Right renal cortex interstitium (tissue), 3 donors: ENCODE measurements around the gene ATP6V1G1. TPM values are rescaled to one million over a fixed set of nuclear protein-coding genes. Genes with fewer than 3 reads are reported as not detected.
A peak's percentile ranks its signal among the peaks of the same experiment; 100 is the strongest.

Source experiments
- DNase-seq, 3 donors: peaks; one replicate each; pipeline ENCODE4 v3.0.0-alpha.2; 2013; ENCODE audit warnings: low read depth in 3 of 3, low spot score in 2 of 3
- polyA plus RNA-seq, 3 donors: library from polyadenylated mRNA; unstranded; fragments of 120-200 nt; gene quantifications; one replicate each; pipeline ENCODE4 v1.2.1, GENCODE V29; 2013; ENCODE audit not compliant: insufficient read length in 3 of 3

ATP6V1G1 gene
- 100 to 1,000 TPM; 246 to 262 (median 260) TPM for polyA plus RNA-seq

DNA sequence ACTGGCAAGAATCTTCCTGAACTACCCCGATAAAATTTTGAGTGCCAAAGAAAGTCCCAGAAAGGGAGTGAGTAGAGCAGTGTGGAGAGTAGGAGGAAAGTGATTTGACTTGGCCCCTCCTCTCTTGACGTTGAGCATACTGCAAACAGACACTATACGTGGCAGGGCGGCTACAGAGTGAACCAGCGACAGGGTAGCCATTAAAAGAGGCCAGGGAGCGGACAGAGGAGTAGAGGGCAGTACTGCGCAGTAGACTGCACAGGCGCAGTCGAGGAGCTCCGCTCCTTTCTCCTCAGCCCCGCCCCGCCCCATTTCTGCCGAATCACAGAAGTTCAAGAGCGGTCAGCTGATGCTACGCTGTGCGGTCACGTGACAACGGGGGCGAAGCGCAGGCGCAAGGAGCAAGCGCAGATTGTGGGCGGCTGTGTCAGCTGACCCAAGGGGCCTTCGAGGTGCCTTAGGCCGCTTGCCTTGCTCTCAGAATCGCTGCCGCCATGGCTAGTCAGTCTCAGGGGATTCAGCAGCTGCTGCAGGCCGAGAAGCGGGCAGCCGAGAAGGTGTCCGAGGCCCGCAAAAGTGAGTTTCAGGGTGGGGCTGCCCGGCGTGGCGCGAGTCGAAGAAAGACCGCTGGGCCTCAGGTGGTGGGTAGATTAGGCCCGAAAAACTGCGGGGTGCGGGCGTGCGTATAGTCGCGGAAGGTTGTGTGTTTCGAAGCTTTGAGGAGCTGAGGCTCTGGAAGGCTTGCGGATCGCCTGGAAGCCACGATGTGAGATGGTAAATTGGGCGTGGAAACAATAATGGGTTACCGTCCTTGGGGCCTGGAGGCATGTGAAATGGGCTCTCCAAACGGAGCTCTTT lies at the start of gene ATP6V1G1:
Gene ATP6V1G1 (plus strand): TSS at position 425 of the 858 bp plus-strand sequence. CDS start 70 bp downstream, at position 495.
- peak; percentile 93 to 98 (median 98) for DNase-seq

DNA sequence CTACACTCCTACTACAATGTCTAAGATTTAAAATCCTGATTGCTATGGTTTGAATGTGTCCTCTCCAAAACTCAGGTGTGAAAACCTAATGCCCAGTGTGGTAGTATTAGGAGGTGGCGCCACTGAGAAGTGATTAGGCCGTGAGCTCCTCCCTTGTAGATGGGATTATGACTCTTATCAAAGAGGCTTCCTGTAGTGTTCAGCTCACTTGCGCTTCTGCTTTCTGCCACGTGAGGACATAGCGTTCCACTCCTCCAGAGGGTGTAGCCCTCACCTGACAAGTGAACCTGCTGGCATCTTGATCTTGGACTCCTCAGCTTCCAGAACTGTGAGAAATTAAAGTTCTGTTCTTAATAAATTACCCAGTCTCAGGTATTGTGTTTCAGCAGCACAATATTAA lies 49.3 kb upstream of the ATP6V1G1 start:
- no peak for DNase-seq

GRCh38 chr9:114539701-114540380 lies 47.7 kb upstream of the ATP6V1G1 start:
- no peak for DNase-seq

- DNase-seq = no peak
Measured at GRCh38 chr9:114545055-114545454, 42.5 kb upstream of the ATP6V1G1 start.

GRCh38 chr9:114546851-114547250 lies 40.7 kb upstream of the ATP6V1G1 start:
- DNase-seq = no peak

DNA sequence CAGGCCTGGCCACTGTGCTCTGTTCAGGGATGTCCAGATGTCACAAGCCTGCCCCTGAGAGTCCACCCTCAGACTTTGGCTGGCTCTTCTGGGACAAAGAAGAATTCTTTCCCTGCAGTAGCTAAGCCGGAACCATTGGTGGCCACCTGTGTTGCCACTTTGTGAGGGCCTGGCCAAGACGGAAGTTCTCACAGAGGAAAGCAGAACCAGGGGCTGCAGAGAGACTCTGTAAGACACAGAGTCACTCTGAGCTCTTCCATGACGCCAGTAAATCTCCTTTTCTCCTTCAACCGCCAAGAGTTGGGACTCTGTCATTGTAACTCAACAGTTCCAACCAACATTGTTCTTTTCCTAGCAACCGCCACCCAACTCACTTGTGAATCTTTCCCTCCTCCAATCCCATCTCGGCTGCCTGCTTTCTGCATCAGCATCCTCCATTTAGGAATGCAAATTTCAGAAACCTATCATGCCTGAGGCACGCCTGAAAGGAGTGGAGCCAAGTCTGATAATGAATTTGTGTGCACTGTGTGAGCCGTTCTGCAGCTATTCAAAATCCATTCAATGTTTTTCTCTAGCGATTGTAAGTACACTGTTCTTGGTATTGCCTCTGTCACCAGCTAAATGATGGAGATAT lies 37.8 kb upstream of the ATP6V1G1 start:
- DNase-seq = no peak

DNA sequence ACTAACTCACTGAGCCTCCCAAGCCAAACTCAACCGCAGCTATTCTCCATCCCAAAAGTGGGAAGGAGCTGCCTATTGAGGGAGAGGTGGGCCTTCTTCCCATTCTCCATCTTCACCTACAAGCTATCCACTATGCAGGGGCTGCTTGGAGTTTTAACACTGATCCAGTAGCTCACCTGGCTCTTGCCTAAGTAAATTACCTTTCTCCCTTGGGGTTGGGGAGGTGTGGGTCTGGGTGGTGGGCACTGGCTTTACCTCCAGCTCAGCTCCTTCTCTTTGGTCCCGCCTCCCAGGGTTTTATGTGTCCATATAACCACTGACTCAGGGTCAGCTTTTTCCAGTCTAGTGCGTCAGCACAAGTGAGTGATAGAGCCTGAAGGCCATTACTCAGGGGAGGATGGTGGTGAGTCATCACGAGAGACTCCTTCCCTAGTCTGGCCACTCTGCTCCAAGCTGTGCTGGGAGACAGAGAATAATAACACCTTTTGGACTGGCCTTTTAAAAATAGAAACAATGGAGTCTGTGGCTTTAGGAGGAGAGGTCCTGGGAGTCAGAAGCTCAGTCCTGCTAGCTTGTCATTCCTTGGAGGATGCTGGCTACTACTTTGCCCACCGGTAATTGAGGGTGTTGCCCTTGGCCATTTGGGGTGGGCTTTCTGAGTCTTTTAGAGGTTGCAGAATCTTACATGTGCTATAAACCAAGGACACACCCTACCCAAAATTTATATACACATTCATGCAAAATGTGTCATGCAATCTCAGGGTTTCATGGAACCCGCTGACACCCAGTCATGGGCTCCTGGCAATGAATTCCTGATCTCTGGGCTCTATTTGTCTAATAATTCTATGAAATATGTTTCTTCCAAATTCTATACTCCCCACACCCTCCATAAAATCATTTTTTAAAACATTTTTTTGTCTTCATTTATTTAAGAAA lies 35.6 kb upstream of the ATP6V1G1 start:
- DNase-seq = peak in 1 of 3 donors; percentile 24

- no peak for DNase-seq
Measured at GRCh38 chr9:114552706-114553105, 34.9 kb upstream of the ATP6V1G1 start.

GRCh38 chr9:114553202-114553601 lies 34.4 kb upstream of the ATP6V1G1 start:
- DNase-seq = no peak

GRCh38 chr9:114555696-114556095 lies 31.9 kb upstream of the ATP6V1G1 start:
- DNase-seq = no peak

DNA sequence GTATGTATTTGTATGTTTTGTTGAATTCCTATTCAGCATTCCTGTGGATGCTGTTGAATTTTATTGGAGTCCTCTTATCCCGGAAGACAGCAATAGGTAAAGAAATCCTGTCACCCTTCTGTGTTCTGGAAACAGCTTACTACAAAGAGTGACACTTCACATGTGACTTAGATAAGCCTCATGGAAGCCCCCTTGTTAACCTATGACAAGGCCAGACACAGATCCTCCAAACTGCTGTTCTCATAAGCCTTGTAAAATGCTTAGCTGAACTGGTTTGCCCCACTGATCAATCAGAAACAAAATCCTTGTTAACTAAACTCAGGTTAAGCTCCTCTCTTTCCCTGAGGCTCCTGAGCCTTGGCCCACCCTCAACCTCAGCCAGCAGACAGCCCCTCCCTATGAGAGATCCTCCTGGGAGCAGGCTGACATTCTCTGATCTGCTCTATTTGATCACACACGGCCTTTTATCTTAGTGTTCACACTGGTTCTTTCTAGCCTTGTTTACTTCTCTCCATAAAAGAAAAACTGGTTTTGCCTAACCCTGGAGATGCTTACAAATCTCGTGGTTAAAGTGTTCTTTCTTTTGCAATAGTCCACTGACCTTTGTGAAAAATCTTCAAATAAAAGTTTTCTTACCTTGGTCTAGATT lies 29.4 kb upstream of the ATP6V1G1 start:
- no peak for DNase-seq

DNA sequence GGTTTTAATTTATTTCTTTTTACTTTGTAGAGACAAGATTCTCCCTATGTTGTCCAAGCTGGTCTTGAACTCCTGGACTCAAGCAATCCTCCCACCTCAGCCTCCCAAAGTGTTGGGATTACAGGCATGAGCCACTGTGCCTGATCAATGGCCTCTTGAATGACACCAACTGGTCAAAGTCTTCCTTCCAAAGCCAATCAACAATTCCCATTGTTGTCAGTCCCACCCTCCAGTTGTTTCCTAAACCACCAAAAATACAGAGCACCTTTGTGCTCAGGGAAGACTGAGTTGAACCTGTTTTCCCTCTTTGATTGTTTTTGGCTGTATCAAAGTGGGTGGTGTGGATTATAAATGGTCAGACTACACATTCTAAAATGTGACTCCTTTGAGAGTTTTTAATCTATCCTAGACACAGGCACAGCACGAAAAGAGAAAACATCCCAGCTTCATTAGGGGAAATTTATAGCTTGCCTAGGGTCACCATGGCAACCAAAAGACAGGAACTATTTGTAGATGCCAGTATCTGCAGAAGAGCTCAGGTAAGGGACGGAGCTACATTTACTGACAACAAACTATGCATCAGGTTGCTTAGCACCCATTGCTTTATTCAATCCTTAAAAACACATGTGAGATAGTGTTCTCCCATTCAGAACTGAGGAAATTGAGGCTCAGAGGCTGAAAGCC lies 27.6 kb upstream of the ATP6V1G1 start:
- DNase-seq = peak in 1 of 3 donors; percentile 16

DNA sequence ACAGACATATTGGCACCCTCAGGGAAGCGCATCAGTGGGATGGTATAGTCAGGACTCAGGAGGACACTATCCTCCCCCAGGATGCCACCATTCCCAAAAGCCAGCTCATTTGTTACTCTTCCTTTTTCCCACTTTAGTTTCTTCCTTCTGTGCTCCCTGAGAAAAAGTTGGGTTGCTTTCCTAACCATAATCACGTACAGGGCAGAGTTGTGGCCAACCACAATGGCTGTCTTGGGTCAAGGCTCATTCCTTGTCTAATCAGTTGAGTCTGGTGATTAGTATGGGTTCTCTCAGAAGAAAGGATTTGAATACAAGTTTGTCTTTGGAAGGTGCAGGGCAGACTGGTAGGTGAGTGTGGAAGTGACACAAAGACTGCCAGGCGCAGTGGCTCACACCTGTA lies 26.6 kb upstream of the ATP6V1G1 start:
- DNase-seq = no peak

GRCh38 chr9:114561771-114562170 lies 25.8 kb upstream of the ATP6V1G1 start:
- DNase-seq = no peak

DNA sequence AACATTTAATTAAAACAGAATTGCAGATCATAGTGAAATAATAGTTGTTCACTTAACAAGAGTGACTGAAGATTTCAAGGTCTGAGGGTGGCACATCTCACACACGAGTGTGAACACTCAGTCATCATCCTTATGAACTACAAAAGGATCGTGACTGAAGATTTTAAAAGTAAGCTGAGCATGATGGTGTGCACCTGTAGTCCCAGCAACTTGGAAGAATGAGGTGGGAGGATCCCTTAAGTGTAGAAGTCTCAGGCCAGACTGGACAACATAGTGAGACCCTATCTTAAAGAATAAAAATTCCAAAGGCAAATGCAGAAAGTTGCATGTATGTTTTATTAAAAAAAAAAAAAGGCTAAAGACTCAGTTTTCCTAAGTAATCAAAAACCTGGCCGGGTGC lies 22.4 kb upstream of the ATP6V1G1 start:
- DNase-seq = no peak

DNA sequence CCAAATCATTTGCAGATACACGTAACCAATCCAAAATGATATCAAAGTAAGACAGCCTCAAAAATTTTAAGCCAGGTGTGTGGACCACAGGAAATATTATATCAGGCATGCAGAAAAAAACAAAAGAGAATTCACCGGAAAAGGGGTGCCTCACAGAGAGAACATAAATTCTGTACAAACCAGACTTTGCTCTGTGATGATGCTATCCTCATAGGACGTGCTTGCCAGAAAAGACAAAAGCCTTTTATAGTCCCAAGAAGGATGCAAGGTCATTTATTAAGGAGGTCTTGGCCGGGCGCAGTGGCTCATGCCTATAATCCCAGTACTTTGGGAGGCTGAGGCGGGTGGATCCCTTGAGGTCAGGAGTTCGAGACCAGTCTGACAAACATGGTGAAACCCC lies 16.8 kb upstream of the ATP6V1G1 start:
- no peak for DNase-seq

DNA sequence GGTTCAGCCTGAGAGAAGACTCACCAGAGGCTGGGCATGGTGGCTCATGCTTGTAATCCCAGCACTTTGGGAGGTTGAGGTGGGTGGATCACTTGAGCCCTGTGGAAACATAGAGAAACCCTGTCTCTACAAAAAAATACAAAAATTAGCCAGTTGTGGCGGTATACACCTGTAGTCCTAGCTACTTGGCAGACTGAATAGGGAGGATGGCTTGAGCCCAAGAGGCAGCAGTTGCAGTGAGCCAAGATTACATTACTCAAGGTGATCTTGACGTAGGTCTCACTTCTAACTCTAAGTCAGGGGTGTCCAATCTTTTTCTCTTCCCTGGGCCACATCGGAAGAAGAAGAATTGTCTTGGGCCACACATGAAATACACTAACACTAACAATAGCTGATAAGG lies 16.2 kb upstream of the ATP6V1G1 start:
- DNase-seq = no peak

DNA sequence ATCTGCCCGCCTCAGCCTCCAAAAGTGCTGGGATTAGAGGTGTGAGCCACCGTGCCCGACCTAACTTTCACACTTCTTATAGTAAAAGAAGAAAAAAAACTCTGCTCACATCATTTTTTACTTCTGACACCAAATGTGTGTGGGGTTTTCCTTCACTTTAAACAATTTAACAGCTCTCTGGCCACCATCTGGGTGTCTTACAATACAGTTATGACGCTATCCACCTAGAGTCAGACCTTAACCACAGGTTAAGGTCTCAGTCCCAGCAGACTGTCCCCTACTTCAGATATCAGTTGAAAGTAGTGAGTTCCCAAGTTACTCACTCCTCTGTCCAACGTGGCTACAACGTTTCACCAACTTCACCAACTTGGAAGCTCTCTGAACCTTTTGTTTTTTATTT lies 15.4 kb upstream of the ATP6V1G1 start:
- DNase-seq = no peak

DNA sequence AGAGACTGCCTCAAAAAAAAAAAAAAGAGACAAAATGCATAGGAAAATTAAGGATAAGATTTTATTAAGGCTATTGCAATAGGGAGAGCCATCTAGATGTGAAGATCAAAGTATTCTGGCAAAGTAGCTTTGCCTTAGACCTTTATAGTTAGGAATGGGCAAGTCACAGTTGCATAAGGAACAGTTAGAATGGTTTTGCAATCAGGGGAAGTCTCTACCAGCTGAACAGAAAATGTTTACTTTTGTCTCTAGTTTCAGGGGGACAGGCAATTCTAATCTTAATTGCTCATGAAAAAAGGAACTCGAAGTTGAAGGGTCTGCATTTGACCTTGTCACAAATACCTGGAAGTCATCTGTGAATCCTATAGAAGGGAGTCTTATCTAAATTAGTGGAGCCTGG lies 13.1 kb upstream of the ATP6V1G1 start:
- DNase-seq = no peak
